Kidney tubule cell (primary cell): ENCODE results near the gene NF1.
"Not testable (repeated sequence)": the region's sequence is repeated elsewhere in the genome, so short reads cannot be mapped to it uniquely, and the experiment has no call there.

Experiments used
- DNase-seq: peaks from one replicate; pipeline ENCODE4 v3.0.0-alpha.2; 2018; ENCODE audit warnings: low spot score

Gene NF1

DNA sequence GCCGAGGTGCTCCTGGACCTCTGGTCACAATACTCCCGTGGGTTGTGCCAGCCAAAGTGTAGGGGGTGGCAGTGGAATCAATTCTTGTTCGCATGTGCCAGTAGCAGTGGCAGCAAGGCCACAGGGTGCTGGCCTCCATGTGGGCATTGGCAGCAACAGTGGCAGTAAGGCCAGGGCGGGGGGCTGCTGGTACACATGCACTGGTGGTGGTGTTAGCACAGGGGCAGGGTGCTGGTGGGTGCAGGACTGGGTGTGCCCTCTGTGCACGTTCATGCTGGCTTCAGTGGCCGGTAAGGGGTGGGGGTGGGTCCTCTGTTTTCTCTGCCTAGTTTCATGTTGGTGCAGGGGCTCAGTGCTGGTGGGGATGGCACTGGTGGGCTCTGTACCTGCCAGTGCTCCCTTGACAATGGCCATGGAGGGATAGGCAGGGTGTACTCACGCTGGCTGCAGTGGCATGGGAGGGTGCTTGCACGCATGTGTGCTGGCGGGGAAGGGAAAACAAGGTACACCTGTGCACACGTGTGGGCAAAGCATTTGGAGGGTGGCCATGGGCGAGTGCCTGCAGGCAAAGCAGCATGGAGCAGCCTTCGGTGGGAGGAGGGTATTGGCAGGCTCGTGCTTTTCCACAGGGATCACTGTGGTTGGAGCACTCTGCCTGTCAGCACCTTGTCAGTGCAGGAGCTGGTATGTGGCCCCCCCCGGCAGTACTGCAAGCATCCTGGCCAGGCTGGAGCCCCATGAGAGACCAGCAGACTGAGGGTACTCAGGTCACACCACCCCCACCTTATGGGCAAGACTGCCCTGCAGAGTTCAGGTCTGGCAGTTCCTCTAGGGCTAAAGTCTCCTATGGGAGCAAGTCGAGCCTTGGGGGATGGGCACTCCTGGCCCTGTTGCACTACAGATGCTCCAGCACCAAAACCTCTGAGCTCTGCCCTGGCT is 35.8 kb downstream of the NF1 start:
- no peak for DNase-seq

DNA sequence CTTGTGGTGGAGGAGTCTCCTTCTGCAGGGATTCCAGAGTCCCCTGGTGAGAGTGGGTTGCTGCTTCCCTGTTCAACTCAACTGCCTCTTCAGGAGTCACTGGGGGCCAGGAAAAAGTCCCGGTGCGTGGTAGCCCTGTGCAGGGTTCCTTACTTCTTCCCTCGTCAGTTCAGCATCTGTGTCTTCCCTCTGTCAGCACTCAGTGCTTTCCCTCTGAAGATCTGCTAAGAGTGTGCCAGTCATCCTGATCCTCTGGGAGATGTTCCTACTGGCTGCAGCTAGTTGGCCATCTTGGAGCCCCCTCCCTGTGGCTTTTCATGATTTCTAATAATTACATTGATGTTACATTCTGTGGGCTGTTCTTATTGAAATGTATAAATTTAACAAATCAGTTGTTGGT is 36.5 kb downstream of the NF1 start:
- no peak for DNase-seq

DNA sequence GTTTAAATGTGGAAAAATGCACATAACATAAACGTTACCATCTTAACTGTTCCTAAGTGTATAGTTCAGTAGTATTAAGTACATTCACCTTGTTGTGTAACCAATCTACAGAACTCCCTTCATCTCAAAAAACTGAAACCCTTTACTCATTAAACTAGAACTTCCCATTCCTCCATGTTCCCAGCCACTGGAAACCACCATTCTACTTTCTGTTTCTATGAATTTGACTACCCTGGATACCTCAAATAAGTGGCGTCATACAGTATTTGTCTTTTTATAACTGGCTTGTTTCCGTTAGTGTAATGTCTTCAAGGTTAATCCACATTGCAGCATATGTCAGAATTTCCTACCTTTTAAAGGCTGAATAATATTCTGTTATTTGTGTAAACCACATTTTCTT is 38.2 kb downstream of the NF1 start:
- no peak for DNase-seq

DNA sequence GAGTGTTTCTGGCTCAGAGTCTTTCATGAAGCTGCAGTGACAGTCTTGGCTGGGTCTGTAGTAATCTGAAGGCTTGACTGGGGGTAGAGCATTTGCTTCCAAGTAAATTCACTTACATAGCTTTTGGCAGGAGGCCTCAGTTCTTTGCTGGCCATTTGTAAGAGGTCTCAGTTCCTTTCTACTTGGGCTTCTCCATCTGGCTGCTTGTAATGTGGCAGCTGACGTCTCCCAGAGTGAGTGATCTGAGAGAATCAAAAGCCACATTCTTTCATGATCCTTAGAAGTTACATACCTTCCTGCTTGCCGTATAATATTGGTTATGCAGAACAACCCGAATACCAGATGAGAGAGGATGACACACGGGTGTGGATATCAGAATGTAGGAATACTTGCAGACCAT is 39.8 kb downstream of the NF1 start:
- DNase-seq = no peak

DNA sequence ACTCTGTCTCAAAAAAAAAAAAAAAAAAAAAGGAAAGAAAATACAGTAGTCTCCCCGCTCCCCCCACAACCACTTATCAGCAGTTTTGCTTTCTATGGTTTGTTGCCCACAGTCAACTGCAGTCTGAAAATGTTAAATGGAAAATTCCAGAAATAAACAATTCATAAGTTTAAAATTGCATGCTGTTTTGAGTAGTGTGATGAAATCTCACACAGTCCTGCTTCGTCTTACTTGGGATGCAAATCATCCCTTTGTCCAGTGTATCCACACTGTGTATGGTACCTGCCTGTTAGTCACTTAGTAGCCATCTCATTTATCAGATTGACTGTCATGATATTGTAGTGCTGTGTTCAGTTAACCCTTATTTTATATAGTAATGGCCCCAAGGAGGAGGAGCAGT is 41.5 kb downstream of the NF1 start:
- peak; percentile 30 for DNase-seq

DNA sequence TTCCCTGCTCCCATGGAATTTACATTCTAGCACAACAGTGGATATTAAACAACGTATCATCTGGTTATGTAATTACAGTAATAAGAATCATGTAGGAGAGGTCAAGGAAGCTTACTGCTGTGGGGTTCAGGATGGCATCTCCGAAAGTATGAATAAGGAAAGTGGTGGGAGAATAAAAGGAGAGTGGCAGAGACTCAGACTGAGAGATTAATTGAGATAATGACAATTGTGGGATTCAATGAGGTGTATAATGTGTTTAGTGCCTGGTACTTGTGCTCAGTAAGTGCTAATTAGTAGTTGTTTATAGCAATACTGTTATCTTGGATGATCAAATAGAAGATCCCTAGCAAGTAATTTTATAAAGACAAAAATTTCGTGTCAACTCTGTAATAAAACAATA is 45.3 kb downstream of the NF1 start:
- no peak for DNase-seq

DNA sequence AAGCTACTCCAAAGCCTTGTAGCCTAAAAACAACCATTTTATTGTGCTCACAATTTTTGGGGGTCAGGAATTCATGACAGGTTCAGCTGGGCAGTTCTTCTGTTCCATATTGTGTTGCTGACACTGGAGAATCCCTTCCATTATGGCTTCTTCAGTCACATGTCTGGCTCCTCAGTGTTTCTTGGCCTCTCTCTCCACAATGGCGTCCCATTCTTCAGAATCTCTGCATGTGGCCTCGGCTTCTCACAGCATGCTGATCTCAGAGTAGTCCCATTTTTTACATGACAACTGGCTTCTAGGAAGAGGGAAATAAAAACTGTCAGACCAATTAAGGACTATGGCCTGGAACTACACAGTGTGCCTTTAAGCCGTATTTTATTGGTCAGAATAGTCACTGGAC is 49.7 kb downstream of the NF1 start:
- DNase-seq = no peak

DNA sequence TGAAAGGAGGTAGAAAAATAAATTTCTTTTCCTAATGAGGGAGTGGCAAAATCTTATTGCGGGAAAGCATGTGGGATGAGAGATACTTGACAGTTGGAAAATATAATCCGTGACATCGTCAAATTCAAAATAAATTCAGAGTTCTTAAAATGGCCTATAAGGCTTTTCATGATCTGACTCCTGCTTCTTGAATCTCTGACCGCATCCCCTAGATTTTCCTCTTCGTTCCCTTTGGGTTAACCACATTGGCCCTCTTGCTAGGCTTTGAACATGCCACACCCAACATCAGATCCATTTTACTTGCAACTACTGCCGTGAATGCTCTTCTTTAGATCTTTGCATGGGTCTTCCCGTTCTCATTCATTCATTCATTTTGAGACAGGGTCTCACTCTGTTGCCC is 50.1 kb downstream of the NF1 start:
- DNase-seq = no peak

DNA sequence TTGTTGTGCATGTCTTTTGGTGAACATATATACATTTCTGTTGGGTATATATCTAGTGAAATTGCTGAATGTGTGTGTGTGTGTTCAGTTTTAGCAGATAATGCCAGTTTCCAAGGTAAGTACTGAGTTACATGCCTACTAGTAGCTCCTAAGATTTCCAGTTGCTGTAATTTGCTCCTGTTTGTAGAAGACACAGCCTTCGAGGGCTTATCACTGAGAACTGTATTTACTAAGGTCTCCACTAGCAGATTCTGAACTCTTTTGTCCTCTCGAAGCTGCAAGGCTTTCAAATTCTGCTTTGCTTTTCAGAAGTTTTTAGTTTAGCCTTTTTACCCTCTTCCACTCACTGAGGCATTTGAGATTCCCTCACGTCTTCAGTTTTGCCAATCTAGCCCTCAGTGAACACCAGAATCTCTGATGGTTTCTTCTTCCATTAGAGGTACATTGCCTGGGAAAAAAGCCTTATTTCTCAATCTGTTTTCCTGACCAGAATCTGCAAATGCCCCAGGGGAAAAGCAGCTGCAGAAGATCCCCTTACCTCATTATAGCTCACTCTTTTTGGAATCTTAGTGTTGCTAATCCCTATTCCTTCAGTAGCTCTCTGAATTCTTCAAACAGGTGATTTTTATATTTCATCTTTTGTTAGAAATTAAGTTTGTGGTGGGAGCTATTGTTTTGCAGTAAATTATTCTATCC is 52.9 kb downstream of the NF1 start:
- no peak for DNase-seq

DNA sequence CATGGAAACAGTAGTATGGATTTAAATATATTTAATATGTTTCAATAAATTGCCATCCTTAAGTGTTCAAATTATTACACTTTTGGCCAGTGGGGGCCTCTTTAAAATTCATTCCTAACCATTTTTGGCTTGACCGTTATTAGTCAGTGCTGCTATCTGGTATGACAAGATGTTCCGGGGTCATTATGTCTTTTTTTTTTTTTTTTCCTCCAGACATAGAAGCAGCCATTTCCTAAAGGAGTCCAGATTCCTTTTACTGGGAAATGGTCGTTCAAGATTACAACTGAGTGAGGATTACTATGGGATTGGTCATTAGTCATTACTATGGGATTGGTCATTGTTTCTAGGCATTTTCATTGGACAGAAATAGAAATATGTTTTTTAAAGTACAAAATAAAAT is 53.4 kb downstream of the NF1 start:
- DNase-seq = no peak

DNA sequence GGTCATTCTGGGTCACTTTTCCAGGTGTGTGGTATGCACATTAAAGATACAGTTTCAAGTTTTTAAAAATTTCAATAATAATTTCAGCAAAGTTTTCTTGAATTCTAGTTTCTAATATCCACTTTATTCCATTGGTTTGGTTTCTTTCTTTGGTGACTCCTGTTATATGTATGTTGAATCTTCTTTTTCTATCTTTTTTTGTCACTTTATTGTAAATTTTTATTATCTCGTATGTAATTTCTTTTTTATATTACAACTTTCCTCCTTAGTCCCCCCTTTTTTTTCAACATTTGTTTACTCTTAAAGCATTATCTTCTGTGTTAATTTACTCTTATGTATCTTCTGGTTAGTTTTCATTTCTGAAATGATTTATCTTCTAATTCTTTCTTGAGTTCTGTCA is 57.5 kb downstream of the NF1 start:
- DNase-seq = no peak

DNA sequence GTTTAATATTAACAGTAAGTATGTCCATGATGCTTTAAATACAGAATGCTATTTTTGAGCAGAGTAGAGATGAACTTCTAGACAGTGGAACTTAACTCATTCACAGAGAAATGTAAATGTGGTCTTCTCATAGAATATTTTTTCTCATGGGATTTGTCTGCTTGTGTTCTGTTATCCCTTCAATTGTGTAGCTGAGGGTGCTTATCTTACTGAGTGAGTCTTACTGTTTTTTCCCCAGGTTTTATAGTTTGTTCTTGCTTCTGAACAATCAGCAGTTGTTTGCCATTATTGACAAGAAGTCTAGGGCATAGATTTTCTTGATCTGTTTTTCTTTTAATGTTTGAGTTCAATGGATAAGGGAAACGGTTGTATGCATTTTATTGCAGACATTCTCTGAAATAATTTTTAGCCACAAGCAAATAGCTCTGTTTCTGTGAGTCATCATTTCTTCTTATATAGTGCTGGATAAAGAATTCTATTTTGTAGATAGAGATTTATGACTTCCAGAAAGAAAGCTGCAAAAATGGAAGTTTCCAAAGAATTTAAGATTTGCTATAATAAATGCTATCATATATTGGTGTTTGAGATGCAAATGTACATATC is 60.5 kb downstream of the NF1 start:
- DNase-seq = no peak

DNA sequence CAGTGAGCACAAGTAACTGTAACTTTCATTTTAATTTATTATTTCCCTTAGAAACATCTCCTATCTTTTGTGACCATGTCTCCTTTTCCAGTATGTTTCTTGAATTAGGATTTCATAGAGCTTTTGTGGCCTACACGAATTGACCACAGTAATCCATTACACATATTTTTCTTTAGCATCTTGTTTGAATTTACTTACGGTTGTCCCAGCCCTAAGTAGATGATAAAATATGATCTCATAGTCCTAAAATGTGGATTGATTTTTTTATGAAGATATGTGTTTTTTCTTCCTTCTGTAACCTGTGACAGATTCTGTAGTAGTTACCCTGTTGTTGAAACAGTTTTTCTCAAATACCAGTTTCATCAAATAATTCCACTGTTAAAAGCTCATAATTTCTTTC is 61.5 kb downstream of the NF1 start:
- DNase-seq = no peak

DNA sequence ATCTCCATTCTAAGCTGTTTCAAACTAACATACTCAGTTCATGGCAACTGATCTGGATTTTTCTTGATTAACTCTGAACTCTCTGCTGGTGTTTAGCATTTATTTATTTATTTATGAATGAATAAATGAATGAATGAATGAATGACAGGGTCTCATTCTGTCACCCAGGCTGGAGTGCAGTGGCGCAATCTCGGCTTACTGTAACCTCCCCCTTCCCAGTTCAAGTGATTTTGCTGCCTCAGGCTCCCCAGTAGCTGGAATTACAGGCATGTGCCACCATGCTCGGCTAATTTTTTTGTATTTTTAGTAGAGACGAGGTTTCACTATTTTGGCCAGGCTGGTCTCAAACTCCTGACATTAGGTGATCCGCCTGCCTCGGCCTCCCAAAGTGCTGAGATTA is 62.1 kb downstream of the NF1 start:
- DNase-seq = not testable (repeated sequence)

DNA sequence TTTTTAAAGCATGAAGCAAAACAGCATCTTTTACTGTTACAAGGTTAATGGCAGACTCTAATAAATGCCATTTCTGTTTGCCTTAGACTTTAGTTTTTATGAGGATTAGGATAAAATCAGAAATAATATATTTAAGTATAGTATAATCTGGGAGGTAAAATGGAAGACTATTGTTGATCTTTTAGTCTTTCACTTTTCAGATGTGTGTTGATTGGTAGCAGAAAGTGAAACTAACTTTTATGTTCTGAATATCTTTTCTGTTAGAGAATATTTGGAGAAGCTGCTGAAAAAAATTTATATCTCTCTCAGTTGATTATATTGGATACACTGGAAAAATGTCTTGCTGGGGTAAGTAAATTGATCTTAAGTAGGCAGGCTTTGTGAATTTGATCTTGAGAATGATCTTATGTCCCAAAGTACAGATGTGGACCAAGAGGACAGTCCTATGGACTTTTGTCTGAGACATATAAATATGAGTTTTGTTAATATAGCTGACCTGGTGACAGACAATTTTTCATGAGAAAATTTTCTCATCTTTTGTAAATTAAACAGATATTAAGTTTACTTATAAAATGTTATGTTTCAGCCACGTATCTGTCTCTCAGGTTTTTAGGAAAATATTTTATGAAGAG is 64.1 kb downstream of the NF1 start:
- no peak for DNase-seq

DNA sequence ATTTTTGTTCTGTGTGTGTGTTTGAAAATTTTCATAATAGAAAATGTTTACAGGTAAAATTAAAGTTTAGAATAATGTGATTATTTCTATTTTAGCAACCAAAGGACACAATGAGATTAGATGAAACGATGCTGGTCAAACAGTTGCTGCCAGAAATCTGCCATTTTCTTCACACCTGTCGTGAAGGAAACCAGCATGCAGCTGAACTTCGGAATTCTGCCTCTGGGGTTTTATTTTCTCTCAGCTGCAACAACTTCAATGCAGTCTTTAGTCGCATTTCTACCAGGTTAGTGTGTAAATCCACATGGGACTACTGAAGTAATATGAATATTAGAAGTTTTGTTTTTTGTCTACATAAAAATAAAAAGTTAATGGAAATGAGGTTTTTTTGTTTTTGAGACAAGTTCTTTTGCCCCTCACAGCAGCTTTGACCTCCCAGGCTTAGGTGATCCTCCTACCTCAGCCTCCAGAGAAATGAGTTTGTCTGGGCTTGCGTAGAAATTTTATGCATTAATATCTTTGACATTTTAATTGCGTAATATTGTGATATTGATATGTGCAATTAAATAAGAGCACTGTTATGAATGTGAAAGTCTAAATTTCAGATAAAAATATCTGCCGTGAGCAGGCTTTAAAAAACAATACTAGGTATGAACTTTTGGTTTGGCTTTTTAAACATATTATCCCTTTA is 68.5 kb downstream of the NF1 start:
- no peak for DNase-seq

DNA sequence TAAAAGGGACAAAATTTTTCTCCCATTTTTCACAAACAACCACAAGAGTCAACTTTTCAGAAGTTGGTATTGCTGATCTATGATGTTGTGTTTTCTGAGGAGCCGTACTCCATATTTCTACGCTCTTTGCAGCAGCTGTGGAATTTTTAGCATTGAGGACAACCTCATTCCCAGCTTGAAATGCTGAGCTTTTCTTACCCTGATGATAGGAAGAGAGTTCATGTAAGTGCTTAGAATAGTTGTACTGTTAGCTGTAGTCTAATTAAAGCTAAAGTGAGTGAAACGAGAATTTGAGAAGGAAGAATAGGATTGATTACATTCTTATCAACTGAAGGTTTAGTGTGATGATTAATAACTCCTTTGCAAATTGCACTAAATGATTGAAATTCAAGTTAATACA is 72.3 kb downstream of the NF1 start:
- DNase-seq = no peak

DNA sequence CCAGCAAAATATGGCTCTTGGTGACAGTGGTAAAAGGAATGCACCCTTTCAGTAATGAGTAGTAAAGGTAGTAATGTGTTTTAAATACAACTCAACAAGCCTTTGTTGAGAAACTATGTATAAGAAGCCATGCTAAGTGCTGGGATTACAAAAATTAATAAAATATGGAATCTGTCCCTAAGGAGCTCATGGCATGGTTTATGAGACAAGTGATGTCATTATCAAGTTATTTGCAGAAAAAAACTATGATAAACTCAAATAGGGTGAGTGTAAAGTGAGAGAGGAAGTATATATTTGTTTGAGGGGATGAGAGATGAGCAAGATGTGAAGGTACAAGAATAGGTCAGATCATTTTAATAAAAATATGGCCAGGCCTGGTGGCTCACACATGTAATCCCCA is 76.9 kb downstream of the NF1 start:
- no peak for DNase-seq

DNA sequence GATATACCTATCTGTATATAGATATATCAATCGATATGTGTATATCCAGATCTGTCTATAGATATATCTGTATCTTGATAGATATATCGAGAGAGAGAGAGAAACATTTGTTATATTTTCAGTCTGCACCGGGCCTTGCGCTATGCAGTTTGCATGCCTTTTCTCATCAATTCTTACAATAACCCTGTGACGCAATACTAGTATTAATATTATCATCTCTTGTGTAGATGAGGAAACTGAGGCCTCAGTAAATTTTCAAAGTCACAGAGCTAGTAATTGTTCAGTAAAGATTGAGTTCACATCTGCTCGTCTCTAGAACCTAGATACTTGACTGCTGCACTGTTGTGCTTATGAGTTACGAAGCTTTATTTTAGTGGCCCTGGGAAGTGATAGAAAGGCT is 77.6 kb downstream of the NF1 start:
- DNase-seq = no peak

DNA sequence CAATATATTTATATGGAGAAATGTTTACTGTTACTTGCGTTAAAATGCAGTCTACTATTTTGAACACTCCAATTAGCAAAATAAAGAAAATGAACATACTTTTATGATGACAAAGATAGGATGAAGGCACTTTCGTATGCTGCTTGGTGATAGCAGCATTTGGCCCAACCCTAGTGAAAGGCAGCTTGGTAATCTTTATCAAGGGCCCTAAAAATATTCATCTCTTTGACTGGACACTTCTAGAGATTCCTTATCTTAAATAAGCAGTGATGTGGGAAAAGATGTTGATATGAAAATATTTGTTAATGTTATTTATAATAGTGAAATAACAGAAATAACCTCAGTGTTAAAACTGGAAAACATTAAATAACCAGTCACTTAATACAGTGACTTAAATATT is 79.4 kb downstream of the NF1 start:
- no peak for DNase-seq

DNA sequence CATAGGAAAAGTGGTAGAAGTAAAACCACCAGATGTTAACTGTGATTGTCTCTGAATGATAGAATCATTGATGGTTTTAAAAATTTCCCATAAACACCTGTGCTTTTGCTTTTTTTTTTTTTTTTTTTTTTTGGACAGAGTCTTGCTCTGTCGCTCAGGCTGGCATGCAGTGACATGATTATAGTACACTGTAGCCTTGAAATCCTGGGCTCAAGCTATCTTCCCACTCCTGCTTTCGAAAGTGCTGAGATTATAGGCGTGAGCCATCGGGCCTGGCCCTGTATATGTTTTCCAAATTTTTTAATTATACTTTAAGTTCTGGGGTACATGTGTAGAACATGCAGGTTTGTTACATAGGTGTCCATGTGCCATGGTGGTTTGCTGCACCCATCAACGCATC is 80.5 kb downstream of the NF1 start:
- DNase-seq = no peak

DNA sequence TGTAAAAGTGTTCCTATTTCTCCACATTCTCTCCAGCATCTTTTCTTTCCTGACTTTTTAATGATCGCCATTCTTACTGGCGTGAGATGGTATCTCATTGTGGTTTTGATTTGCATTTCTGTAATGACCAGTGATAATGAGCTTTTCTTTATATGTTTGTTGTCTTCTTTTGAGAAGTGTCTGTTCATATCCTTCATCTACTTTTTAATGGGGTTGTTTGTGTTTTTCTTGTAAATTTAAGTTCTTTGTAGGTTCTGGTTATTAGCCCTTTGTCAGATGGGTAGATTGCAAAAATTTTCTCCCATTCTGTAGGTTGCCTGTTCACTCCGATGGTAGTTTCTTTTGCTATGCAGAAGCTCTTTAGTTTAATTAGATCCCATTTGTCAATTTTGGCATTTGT is 81.4 kb downstream of the NF1 start:
- DNase-seq = not testable (repeated sequence)
